ENCODE data around the gene IL17B.

- no peak for TF ChIP-seq POLR2AphosphoS5 (IDR thresholded peaks at IDR 0.05)
- TF ChIP-seq POLR2A (IDR thresholded peaks at IDR 0.05), result no peak
- TF ChIP-seq, protein P1, sequence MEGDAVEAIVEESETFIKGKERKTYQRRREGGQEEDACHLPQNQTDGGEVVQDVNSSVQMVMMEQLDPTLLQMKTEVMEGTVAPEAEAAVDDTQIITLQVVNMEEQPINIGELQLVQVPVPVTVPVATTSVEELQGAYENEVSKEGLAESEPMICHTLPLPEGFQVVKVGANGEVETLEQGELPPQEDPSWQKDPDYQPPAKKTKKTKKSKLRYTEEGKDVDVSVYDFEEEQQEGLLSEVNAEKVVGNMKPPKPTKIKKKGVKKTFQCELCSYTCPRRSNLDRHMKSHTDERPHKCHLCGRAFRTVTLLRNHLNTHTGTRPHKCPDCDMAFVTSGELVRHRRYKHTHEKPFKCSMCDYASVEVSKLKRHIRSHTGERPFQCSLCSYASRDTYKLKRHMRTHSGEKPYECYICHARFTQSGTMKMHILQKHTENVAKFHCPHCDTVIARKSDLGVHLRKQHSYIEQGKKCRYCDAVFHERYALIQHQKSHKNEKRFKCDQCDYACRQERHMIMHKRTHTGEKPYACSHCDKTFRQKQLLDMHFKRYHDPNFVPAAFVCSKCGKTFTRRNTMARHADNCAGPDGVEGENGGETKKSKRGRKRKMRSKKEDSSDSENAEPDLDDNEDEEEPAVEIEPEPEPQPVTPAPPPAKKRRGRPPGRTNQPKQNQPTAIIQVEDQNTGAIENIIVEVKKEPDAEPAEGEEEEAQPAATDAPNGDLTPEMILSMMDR (IDR thresholded peaks at IDR 0.05), result no peak
These were observed 27.9 kb upstream of the IL17B start for GRCh38 chr5:149406979-149407306.
